SU-DHL-6 (cell line): ENCODE measurements around the gene C10orf105.

Source experiments
- H2AFZ ChIP-seq: fragments of 200-600 bp; sonication (generic); 2 replicates; pipeline ENCODE4 v1.6.1; 2014; ENCODE audit warnings: low read depth, mild to moderate bottlenecking, moderate library complexity, mixed read lengths, antibody characterized with exemption, low read length; ENCODE audit not compliant: severe bottlenecking
- H3F3A ChIP-seq: fragments of 200-600 bp; shearing (Covaris generic); 2 replicates; pipeline ENCODE4 v1.6.0; 2016; ENCODE audit warnings: antibody characterized with exemption, mild to moderate bottlenecking; ENCODE audit not compliant: insufficient read depth
- H3K27ac ChIP-seq: fragments of 200-600 bp; sonication (generic); 2 replicates; pipeline ENCODE4 v1.5.1; 2016; ENCODE audit warnings: low read depth, mild to moderate bottlenecking, low read length, moderate library complexity, mixed read lengths
- H3K27me3 ChIP-seq: fragments of 200-600 bp; sonication (generic), shearing (Covaris generic); 2 replicates; pipeline ENCODE4 v1.6.0; 2014; ENCODE audit warnings: mild to moderate bottlenecking, low read length
- H3K36me3 ChIP-seq: fragments of 200-600 bp; sonication (generic); 2 replicates; pipeline ENCODE4 v1.6.1; 2014; ENCODE audit warnings: mild to moderate bottlenecking, low read length, mixed read lengths
- H3K4me2 ChIP-seq: fragments of 300-600, 200-600 bp; shearing (Covaris generic), sonication (generic); 2 replicates; pipeline ENCODE4 v1.6.0; 2014; ENCODE audit warnings: low read length, low read depth, mild to moderate bottlenecking; ENCODE audit not compliant: poor library complexity, severe bottlenecking
- H3K4me3 ChIP-seq: fragments of 200-600 bp; sonication (generic); 2 replicates; pipeline ENCODE4 v1.5.1; 2014; ENCODE audit warnings: antibody characterized with exemption, low read length, mild to moderate bottlenecking, mixed read lengths; ENCODE audit not compliant: insufficient read depth, poor library complexity, severe bottlenecking
- H3K79me2 ChIP-seq: fragments of 200-600 bp; sonication (generic); 2 replicates; pipeline ENCODE4 v1.6.1; 2014; ENCODE audit warnings: mild to moderate bottlenecking, low read length, moderate library complexity; ENCODE audit not compliant: insufficient read depth
- H3K9ac ChIP-seq: fragments of 200-600 bp; sonication (generic); 2 replicates; pipeline ENCODE4 v1.7.0; 2014; ENCODE audit warnings: mild to moderate bottlenecking, low read length
- H3K9me2 ChIP-seq: fragments of 200-600 bp; sonication (generic); replicated peaks from 2 replicates; pipeline ENCODE4 v1.6.1; 2014; ENCODE audit warnings: low read length; ENCODE audit not compliant: insufficient read depth
- H3K9me3 ChIP-seq: fragments of 200-600 bp; sonication (generic); 2 replicates; pipeline ENCODE4 v1.6.1; 2014; ENCODE audit warnings: low read length, mixed read lengths; ENCODE audit not compliant: insufficient read depth
- H4K20me1 ChIP-seq: fragments of 200-600 bp; sonication (generic); 2 replicates; pipeline ENCODE4 v1.6.1; 2014; ENCODE audit warnings: low read depth, mild to moderate bottlenecking, antibody characterized with exemption, low read length, moderate library complexity, mixed read lengths
- CTCF ChIP-seq: fragments of 200-600 bp; sonication (generic); IDR thresholded peaks from one replicate; pipeline ENCODE4 v1.5.1; 2017; ENCODE audit warnings: antibody characterized with exemption, mild to moderate bottlenecking, low read length, moderate library complexity; ENCODE audit not compliant: insufficient read depth, poor library complexity, severe bottlenecking
- EZH2phosphoT487 ChIP-seq: fragments of 200-600 bp; sonication (generic), shearing (Covaris generic); conservative IDR thresholded peaks from 2 replicates; pipeline ENCODE4 v1.6.1; 2018; ENCODE audit warnings: mild to moderate bottlenecking, antibody characterized with exemption, low read length, moderate library complexity, mixed read lengths

The C10orf105 gene

GRCh38 chr10:71681977-71682376 is 37.6 kb downstream of the C10orf105 start:
- Histone ChIP-seq H3K36me3 (no peaks in the 10 kb centered on the region), H4K20me1 (no peaks in the 10 kb centered on the region), H3K79me2 (no peaks in the 10 kb centered on the region), H3K9me2 (no peaks in the 10 kb centered on the region), H3K4me3 (no peak overlapping the region), H3K9me3 (no peaks in the 10 kb centered on the region), H3K9ac (no peak overlapping the region), H3K27ac (no peak overlapping the region), H3K27me3 (no peaks in the 10 kb centered on the region), H2AFZ (no peak overlapping the region), H3K4me2 (no peak overlapping the region), H3F3A (no peaks in the 10 kb centered on the region)
- TF ChIP-seq CTCF, result no peak
- no peak for TF ChIP-seq EZH2phosphoT487

- H3K9ac ChIP-seq, result no peak overlapping the region
- no peaks in the 10 kb centered on the region for H3F3A ChIP-seq
- H4K20me1 ChIP-seq, result no peaks in the 10 kb centered on the region
- no peak overlapping the region for H2AFZ ChIP-seq
- no peaks in the 10 kb centered on the region for H3K79me2 ChIP-seq
- no peaks in the 10 kb centered on the region for H3K9me2 ChIP-seq
- H3K36me3 ChIP-seq, result no peaks in the 10 kb centered on the region
- H3K4me3 ChIP-seq, result no peak overlapping the region
- no peak overlapping the region for H3K27ac ChIP-seq
- H3K4me2 ChIP-seq, result no peak overlapping the region
- TF ChIP-seq EZH2phosphoT487, result no peak
- no peak for TF ChIP-seq CTCF
- no peaks in the 10 kb centered on the region for H3K27me3 ChIP-seq
- H3K9me3 ChIP-seq, result no peaks in the 10 kb centered on the region
These were observed 40.2 kb downstream of the C10orf105 start for GRCh38 chr10:71679425-71679824.

- Histone ChIP-seq H3K27ac (no peak overlapping the region), H2AFZ (no peak overlapping the region), H3K36me3 (no peaks in the 10 kb centered on the region)
These were observed 41.3 kb downstream of the C10orf105 start for GRCh38 chr10:71678057-71678805.

More at GRCh38 chr10:71678057-71678805, 41.3 kb downstream of the C10orf105 start:
- Histone ChIP-seq H3K4me2 (no peak overlapping the region), H3K4me3 (no peak overlapping the region), H3K79me2 (no peaks in the 10 kb centered on the region), H3F3A (no peaks in the 10 kb centered on the region), H3K9ac (no peak overlapping the region), H3K9me2 (no peaks in the 10 kb centered on the region), H3K27me3 (no peaks in the 10 kb centered on the region), H3K9me3 (no peaks in the 10 kb centered on the region), H4K20me1 (no peaks in the 10 kb centered on the region)
- TF ChIP-seq CTCF (no peak), EZH2phosphoT487 (no peak)
